ENCODE data around the gene ANKRD63. TPM values are rescaled to one million over a fixed set of nuclear protein-coding genes. Genes with fewer than 3 reads are reported as not detected.

Gene ANKRD63, protein sequence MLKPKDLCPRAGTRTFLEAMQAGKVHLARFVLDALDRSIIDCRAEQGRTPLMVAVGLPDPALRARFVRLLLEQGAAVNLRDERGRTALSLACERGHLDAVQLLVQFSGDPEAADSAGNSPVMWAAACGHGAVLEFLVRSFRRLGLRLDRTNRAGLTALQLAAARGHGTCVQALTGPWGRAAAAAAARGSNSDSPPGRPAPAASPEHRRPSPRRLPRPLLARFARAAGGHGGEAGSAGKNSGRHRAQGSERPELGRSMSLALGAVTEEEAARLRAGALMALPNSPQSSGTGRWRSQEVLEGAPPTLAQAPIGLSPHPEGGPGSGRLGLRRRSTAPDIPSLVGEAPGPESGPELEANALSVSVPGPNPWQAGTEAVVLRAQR
- 0.94 TPM for total RNA-seq

DNA sequence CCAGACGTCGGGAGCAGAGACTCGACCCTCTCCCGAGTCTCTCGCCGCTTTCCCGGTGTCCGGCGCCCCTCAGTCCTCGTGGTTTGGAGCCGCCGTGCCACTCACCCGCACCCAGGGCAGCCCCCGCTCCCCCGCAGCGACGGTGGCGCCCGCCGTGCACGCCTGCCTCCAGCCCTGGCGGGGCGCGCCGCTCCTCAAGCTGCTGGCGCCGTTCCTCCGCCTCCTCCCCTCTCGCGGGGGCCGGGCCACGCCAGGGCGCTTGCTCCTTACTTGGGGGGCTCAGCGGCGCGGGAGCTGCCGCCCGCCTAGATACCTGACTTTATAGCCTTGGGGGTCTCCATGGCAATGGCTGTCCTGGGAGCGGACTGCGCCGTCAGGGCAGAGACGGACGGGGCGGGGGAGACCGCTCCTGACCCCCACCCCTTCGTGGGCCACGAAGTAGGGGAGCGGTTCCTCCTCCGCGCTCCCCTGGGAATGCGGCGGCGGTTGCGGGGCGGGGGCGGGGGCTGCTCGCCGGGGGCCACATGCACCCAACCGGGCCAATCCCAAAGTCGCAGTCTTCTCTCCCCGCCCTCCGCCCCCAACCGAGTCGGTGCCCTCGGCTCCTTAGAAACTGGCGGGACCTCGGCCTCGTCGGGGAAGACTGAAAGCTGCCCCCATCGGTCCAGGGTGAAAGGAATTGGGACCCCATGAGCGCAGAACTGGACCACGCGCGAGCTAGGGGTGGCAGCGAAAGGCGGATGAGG is at the start of gene ANKRD63:
ANKRD63 (minus strand) TSS at position 196 of the 746 bp plus-strand sequence. CDS start 478 bp downstream, outside the sequence.

DNA sequence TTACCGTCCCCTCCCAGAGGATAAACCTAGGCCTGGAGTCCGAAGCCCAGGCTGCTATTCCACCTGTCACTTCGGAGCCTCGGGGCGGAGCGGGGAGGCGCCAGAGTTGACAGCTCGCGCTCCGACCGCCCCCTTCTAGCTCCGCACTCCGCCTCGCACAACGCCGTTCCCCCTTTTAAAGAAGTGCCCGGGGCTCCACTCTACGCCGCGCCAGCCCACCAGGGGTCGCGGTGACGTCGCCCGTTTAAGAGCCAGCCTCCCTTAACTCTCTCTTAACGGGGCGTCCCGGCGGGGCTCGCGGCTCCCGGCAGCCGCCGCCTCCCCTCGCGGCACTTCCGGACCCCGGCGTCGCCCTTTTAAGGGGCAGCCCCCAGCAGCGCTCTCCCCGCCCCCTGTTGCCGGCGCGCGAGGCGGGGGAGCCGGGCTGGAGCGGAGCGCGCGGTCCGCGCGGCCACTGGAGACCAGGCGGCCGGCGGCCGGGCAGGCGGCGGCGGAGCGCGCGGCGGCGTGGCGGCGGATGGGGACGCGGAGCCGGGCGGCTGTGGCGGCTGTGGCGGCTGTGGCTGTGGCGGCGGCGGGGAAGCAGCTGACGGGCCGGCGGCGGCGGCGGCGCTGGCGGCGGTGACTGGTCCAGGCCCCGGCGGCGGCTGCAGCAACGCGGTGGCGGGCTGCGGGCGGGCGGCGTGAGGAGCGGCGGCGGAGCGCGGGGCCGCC is 40.5 kb upstream of the ANKRD63 start, which contains the start of gene INAFM2:
INAFM2 (plus strand) TSS at position 454 of the 714 bp plus-strand sequence. CDS start 364 bp downstream, outside the sequence.

DNA sequence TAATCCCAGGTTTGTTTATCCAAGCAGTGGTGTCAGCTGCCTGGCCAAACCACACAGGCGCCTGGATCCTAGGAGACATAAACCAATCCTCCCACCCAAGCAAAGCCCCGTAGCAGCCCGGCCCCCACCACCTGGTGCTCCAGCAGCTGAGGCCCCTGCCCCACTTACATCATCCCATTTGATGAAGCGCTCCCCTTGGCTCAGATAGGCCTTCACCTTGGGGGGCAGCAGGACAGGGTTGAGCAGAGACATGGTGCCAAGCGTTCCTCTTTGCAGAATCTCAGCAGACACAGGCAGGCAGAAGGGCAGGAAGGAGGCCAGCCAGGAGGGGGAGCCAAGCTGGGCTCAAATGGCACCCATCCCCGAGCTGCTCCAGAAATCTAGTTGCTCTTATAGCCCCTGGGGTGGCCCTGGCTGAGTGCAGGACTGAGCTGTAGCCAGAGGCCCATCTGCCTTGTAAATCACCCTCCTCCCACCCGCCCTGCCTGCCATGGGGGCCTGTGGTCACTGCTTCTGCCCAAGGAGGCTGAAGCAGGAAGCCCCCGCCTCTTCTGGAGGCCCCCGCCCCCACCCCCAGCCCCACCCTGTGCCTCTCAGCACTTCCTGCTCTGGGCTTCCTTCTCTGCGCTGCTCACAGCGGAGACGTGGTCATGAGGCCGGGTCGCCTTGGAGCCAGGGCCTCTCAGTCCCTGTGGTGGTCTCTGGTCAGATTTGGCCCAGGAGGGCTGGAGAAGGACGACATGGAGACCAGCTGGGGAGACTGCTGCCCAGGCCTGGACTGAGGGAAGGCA is 24.8 kb upstream of the ANKRD63 start, which contains the start of gene PLCB2:
PLCB2 (minus strand) TSS at position 515 of the 791 bp plus-strand sequence; CDS start at position 252, 263 bp downstream.

DNA sequence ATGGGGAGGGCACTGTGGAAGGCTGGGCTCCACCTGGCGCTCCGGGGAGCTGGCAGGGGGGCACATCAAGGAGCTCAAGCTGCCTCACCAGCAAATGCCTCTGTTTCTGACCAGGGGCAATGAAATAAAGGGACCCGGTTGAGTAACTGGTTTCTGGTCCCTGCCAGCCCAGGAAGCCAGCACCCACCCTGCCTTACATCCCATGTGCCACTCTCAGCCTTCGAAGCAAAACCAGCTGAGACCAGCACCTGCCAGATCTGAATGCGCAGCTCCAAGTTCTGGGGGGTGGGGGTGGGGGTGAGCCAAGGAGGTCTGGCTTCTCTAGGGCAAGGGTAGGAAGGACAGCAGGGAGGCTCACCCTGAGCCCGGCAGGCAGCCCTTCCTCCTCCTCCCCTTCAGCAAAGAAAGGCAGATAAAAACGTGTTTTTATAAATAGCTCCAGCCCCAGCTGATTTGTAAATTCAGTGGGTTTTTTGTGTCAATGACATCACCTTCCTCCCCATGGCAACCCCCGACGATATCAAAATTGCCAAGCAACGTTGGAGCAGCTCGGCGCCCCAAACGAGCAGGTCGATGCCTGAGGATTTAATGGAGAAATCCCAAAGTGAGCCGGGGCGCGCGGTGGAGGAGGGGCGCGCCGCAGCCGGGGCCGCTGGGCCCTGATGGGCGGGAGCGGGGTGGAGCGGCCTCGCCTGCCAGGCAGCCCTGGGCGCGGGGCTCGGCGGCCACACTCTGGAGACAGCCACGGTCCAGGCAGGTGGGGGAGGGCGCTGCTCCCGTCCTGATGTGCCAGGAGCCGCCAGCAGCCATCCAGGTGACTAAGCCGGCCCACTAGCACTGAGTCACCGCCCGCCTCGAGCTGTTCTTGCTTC is 44.1 kb downstream of the ANKRD63 start, which contains the start of gene PAK6:
PAK6 (plus strand) TSS at position 532 of the 872 bp plus-strand sequence. CDS start 25,723 bp downstream, outside the sequence.

Other genes starting within 250 kb of the ANKRD63 start
- gene SRP14, start 243.9 kb downstream of the ANKRD63 start, total RNA-seq, result 90.5 TPM
- gene BMF, start 174.2 kb downstream of the ANKRD63 start, total RNA-seq, result 4.4 TPM
- 8.8 TPM for gene BUB1B, start 122.0 kb downstream of the ANKRD63 start, total RNA-seq
- 16.0 TPM for gene PAK6, start 44.0 kb downstream of the ANKRD63 start, total RNA-seq
- 6.9 TPM for gene PLCB2, start 24.9 kb upstream of the ANKRD63 start, total RNA-seq
- gene INAFM2, start 40.6 kb upstream of the ANKRD63 start, total RNA-seq, result 10.3 TPM
- 4.4 TPM for gene CCDC9B, start 57.9 kb upstream of the ANKRD63 start, total RNA-seq
- gene PHGR1, start 68.0 kb upstream of the ANKRD63 start, total RNA-seq, result not detected
- 18.5 TPM for gene DISP2, start 75.2 kb upstream of the ANKRD63 start, total RNA-seq
- 33.2 TPM for gene KNSTRN, start 99.7 kb upstream of the ANKRD63 start, total RNA-seq
- 37.2 TPM for gene IVD, start 122.7 kb upstream of the ANKRD63 start, total RNA-seq
- gene BAHD1, start 157.9 kb upstream of the ANKRD63 start, total RNA-seq, result 14.1 TPM
- 3.4 TPM for gene CHST14, start 187.9 kb upstream of the ANKRD63 start, total RNA-seq